PC-9 (cell line): ENCODE measurements around the gene GTF3C2.

Experiments used
- CTCF ChIP-seq: fragments of 200-600 bp; sonication (generic); conservative IDR thresholded peaks from 2 replicates; pipeline ENCODE4 v1.6.1; 2017; ENCODE audit warnings: mixed run types, antibody characterized with exemption, mild to moderate bottlenecking, moderate library complexity
- EZH2 ChIP-seq: fragments of 200-600 bp; sonication (generic); IDR thresholded peaks from 2 replicates; pipeline ENCODE4 v1.8.0; 2017; ENCODE audit warnings: antibody characterized with exemption, low read depth

GRCh38 chr2:27370816-27371620 is 14.5 kb upstream of the GTF3C2 start:
- TF ChIP-seq EZH2 (no peak), CTCF (no peak)
